HFF-Myc (cell line): ENCODE measurements around the gene AKR1D1.
"Not testable (repeated sequence)": the region's sequence is repeated elsewhere in the genome, so short reads cannot be mapped to it uniquely, and the experiment has no call there.

Experiments used
- DNase-seq: peaks from one replicate; pipeline ENCODE4 v3.0.0-alpha.2; 2011; ENCODE audit warnings: low read depth; ENCODE audit errors: extremely low read depth
- H3K4me3 ChIP-seq: replicated peaks from 2 replicates; pipeline ENCODE4 v1.5.1; 2011; ENCODE audit warnings: low read depth, mild to moderate bottlenecking, control low read depth, low read length
- TF ChIP-seq, protein P1 (sequence below): IDR thresholded peaks from 2 replicates; pipeline ENCODE4 v1.5.1; 2012; ENCODE audit warnings: mild to moderate bottlenecking, low read depth, low read length, control low read depth; ENCODE audit errors: missing control alignments

Gene AKR1D1

DNA sequence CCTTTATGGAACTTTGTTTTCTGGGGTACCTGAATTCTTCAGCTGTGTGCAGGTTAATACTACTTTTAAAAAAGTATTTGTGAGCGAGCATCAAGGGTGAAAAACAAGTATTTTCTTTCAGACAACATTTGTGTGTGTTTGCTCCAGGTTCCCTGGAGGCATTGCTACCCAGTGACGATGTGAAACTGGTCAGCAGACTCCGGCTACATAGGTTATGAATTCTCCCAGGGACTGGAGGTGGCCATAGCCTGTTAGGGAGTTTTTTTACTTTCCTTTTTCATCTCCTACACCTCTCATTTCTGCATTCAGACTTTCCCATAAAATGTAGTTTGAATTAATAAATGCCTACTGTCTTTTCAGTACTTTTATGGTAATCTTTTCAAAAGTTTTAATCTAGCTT, 7.6 kb downstream of the AKR1D1 start:
- TF ChIP-seq, protein P1, sequence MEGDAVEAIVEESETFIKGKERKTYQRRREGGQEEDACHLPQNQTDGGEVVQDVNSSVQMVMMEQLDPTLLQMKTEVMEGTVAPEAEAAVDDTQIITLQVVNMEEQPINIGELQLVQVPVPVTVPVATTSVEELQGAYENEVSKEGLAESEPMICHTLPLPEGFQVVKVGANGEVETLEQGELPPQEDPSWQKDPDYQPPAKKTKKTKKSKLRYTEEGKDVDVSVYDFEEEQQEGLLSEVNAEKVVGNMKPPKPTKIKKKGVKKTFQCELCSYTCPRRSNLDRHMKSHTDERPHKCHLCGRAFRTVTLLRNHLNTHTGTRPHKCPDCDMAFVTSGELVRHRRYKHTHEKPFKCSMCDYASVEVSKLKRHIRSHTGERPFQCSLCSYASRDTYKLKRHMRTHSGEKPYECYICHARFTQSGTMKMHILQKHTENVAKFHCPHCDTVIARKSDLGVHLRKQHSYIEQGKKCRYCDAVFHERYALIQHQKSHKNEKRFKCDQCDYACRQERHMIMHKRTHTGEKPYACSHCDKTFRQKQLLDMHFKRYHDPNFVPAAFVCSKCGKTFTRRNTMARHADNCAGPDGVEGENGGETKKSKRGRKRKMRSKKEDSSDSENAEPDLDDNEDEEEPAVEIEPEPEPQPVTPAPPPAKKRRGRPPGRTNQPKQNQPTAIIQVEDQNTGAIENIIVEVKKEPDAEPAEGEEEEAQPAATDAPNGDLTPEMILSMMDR = no peak
- no peak for DNase-seq
- H3K4me3 ChIP-seq = no peak overlapping the region

DNA sequence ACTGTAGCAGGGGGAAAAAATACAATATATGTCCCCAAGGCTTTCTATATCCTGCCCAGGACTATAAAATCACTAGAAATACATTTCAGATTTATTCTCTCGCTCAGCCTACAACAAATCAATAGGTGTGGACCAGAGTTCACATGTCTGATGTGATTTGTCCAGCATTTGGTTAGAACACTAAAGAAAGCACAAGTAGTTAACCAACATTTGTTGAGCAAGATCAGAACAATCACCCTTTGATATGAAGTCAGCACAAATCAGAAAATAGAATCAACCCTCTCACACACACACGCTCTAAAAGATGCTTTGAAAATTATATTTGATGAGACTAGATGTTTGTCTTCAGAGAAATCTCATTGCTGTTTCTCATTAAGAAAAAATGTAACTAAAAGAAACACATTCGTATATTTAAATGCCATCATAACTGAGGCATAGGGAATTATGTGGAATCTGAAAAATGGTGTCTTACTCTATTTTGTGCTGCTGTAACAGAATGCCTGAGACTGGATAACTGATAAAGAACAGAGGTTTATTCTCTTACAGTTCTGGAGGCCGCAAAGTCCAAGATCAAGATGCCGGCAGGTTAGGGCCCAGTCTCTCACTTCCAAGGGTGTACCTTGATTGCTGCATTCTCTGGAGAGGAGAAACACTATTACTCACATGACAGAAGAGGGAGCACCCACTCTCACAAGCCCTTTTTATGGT, 10.5 kb downstream of the AKR1D1 start:
- DNase-seq = no peak
- H3K4me3 ChIP-seq = no peak overlapping the region
- TF ChIP-seq, protein P1 = no peak

DNA sequence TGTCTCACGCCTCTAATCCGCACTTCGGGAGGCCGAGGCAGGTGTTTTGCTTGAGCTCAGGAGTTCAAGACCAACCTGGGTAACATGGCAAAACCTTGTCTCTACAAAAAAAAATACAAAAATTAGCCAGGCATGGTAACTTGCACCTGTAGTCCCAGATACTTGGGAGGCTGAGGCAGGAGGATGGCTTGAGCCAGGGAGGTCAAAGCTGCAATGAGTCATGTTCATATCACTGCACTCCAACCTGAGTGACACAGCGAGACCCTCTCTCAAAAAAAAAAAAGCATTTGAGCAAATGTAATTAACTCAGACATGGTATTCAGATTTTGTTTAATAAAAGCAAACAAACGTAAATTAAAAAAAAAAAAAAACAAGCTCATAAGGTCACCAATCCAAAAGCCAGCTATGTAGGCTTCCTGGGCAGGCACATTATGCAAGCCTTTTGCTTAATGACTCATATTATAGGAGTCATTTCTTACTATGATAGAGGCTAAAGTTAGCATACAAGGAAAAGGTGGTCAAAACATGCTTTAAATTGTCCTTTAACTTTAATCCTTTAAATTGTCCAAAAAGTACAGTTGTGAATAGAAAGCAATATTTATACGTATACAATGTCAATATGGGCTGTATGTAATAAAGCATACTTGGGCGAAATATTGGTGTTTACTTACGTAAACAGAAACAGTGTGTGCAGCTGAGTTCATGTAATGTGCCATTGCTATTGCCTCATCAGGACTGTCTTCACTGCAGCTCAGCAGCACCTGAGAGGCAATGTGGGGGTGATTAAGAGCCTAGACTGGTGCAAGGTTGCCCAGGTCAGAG, 13.0 kb downstream of the AKR1D1 start:
- no peak for DNase-seq
- TF ChIP-seq, protein P1 = no peak
- H3K4me3 ChIP-seq = no peak overlapping the region

DNA sequence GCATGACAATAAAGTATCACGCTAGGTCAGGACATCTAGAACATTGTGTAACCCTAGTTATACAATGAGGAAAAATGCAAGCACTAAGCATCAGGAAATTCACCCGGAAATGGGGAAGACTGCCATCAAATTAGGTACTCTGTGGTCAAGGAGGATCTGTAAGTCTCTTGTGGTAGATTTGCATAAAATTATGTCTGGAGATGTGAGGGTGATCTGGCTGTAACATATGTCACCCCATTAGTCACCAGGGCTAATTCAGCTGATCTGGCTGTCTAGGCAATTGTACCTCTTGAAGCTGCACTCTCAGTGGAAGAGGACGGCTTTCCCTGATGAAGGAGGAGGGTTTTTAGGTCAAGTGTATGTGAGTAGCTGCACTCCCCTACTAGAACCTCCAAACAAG, 14.8 kb downstream of the AKR1D1 start:
- DNase-seq = no peak
- TF ChIP-seq, protein P1 = no peak
- H3K4me3 ChIP-seq = no peak overlapping the region

DNA sequence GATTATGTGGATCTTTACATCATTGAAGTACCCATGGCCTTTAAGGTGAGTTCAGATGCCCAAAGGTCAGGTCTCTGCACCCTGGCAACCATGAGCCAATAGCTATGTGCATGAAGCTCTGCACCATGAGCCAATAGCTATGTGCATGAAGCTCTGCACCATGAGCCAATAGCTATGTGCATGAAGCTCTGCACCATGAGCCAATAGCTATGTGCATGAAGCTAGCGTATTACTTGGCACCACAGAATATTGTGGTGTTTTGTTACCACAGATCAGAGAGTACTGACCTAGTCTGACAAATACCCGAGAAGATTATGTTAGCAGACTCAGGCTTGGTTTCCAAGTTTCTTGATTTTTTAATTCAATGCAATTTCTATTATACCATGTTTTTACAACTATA, 15.6 kb downstream of the AKR1D1 start:
- DNase-seq, H3K4me3 ChIP-seq: not testable (repeated sequence)

DNA sequence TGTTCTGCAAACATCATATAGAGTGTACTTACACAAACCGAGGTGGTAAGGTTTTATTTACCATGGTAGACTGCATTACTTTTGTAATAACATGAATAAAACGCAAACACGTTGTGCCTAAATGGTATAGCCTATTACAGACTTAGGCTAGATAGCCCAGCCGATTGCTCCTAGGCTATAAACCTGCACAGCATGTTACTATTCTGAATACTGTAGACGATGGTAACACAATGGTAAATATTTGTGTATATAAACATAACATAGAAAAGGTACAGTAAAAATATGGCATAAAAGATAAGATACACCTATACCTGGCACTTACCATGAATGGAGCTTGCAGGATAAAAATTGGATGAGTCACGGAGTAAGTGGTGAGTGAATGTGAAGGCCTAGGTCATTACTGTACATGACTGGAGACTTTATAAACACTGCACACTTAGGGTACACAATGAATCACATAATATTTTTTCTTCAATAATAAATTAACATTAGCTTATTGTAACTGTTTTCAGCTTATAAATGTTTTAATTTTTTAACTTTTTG, 16.3 kb downstream of the AKR1D1 start:
- no peak for DNase-seq
- H3K4me3 ChIP-seq = no peak overlapping the region
- TF ChIP-seq, protein P1 = no peak
